LHCN-M2 (cell line): ENCODE measurements around the gene LIMS4. TPM values are rescaled to one million over a fixed set of nuclear protein-coding genes. Genes with fewer than 3 reads are reported as not detected.
"Not testable (repeated sequence)": the region's sequence is repeated elsewhere in the genome, so short reads cannot be mapped to it uniquely, and the experiment has no call there.

ENCODE experiments used
- DNase-seq: peaks from one replicate; pipeline ENCODE4 v3.0.0-alpha.2; 2012; ENCODE audit warnings: low read depth
- total RNA-seq: library from RNA; depleted of rRNA; stranded (reverse); fragments of >200 nt; gene quantifications from 2 replicates; pipeline ENCODE4 v1.2.3, GENCODE V29; 2014

The LIMS4 gene
- total RNA-seq, 1 experiment from 2014 or later, result 25.9 TPM

DNA sequence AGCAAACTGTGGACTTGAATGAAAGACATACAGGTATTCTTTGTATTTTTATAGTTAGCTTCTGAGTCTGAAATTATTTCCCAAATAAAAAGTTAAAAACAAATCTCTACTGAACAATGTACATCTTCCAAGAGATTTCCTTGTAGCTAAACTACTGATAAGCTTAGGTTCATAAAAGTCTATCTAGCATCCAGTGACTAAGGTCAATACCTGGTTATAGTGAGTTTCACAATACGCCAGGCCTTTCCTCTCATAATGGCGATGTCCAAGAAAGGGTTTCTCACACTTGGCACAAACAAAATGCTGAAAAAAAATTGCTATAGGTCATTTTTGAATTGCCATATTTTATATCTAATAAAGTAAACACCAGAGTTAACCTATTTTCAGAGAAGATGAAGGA is 21.7 kb downstream of the LIMS4 start:
- DNase-seq, result not testable (repeated sequence)

DNA sequence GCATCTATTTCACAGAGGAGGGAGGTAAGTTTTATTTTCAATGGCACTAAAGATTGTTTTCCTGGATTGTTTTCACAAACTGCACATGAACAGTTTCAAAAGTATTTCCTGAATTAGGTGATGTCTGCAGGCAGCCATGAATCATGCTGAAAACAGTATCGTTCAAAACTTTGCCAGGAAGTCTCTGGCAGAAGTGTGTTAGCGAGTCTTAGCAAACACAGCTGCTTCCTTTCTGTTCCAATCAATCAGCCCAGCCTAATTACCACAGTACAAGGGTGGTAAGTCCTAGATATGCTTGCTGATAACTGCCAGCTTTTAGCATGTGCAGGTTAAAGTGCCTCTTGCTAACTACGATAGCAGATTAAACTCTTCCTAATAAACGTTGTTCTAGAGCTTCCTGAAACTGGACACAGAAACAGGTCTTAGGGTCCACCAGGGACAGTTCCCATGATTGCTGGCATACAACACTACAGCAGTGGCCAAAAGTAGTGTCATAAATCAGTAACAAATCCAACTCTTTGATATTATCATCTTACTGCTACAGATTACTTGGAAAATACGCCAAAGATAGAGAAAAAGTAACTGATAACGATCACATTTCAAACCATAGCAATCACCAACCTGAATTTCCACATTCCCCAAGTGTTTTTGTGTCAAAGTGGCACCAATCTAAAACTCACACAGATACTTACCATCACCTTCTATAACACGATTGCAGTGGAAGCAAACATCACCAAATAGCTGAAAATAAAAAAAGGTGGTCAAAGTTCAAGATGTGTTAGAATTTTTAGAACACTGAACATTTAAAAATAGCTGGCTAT is 23.3 kb downstream of the LIMS4 start:
- DNase-seq, result not testable (repeated sequence)

DNA sequence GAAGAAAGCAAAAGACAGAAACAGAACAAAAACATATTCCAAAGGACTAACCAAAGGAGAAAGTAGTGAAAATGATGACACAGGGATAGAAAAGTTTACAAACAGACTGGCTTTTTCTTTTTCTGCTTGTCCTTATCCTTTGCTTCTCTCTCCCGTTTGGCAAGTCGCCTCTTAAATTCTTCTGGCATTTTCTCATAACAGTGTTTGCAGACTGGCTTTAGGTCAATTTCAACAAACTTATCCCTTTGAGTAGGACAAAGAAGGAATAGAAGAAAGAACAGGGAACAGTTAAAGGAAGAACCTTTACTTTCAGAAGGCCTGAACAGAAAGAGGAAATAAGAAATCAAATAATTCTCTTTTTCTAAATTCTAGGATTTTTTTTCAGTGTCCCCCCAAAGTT is 26.0 kb downstream of the LIMS4 start:
- DNase-seq, result not testable (repeated sequence)

DNA sequence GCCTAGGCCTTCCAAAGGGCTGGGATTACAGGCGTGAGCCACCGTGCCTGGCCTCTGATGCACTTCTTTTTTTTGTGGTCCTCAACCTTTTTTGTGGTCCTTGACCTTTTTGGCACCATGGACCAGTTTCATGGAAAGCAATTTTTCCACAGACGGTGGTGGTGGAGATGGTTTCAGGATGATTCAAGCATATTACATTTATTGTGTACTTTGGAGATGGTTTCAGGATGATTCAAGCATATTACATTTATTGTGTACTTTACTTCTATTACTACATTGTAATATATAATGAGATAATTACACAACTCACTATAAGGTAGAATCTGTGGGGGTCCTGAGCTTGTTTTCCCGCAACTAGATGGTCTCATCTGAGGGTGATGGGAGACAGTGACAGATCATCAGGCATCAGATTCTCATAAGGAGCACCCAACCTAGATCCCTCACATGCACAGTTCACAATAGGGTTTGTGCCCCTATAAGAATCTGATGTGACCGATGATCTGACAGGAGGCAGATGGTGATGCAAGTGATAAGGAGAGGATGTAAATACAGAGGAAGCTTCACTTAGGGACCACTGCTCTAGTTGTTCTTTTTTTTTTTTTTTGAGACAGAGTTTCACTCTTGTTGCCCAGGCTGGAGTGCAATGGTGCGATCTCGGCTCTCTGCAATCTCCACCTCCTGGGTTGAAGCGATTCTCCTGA is 29.2 kb downstream of the LIMS4 start:
- DNase-seq, result not testable (repeated sequence)

DNA sequence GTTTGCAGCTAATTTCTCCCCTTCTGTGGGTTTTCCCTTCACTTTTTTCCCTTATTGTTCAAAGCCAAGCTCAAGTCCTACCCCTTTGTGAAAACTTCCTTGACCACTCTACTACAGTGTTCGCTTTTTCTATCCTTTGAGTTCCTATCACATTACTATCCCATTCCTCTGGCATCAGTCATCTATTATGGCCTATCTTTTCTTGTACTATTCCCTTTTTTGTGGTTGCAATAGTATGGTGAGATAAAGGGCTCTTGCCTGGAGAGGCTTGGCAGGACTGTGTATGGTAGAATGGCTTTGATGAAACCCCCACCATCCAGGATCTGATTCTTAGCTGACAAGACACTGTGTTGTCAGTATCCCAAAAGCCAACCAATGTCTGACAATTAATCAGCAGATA is 30.7 kb downstream of the LIMS4 start:
- not testable (repeated sequence) for DNase-seq

DNA sequence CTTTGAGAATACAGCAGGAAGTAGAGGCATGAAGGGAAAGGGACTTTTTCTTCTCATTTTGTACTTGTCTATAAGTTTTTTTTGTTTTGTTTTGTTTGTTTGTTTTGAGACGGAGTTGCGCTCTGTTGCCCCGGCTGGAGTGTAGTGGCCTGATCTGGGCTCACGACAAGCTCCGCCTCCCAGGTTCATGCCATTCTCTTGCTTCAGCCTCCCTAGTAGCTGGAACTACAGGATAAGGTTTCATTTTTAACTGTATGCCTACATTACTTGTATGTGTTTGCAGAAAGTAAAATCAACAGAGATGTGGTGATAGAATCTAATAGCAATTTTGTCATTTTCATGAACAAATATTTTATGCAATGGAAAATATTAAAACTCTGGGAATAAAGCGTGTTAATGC is 38.1 kb downstream of the LIMS4 start:
- not testable (repeated sequence) for DNase-seq

DNA sequence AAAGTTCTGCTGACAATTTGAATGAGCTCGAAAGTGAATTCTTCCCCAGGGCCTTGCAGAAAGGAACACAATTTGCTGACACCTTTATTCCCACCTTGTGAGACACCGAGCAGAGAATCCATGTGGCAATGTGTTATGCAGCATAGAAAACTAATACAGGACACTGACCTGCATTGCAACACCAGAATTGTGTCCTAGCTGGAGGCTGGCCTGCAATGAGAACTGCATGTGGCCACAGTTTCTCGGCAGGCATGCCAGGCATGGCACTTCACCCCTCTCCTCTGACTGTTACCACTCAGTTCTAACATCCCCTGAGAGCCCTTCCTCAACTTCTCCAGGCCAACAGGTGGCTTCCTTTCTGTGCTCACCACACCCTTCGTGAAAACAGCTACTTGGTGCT is 46.9 kb downstream of the LIMS4 start:
- DNase-seq, result not testable (repeated sequence)

DNA sequence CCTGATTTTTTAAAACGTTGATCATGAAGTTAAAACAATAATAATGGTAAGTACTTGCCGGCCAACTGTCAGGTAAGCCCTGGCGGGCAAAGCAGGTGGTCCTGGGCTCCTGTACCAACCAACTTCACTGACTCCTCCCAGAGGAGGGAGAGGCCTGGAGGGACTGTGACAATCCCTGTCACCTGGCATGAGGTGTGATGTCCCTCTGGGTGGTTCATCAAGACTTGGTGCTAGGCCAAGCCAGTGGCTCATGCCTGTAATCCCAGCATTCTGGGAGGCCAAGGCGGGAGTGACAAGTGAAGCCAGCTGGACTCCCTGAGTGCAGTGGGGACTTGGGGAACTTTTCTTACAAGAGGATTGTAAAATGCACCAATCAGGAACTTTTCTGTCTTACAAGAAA is 48.2 kb downstream of the LIMS4 start:
- not testable (repeated sequence) for DNase-seq

DNA sequence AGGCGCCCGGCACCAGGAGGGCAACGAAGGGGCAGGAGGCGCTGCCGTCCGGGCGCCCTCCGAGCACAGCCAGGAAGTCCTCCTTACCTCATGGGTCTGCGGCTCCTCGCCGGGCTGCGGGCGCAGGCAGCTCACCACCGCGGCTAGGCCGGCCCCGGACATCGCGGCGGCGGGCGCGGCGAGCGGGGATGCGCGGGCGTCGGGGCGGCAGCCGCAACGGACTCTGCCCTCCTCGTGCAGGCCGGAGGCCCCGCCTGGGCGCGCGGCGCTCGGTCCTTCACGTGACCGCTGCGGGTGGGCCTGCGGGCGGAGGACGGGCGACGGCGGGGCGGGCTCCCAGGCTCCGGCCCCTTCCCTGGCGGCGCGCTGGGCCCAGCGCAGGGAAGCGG is 49.0 kb downstream of the LIMS4 start:
- DNase-seq, result not testable (repeated sequence)

DNA sequence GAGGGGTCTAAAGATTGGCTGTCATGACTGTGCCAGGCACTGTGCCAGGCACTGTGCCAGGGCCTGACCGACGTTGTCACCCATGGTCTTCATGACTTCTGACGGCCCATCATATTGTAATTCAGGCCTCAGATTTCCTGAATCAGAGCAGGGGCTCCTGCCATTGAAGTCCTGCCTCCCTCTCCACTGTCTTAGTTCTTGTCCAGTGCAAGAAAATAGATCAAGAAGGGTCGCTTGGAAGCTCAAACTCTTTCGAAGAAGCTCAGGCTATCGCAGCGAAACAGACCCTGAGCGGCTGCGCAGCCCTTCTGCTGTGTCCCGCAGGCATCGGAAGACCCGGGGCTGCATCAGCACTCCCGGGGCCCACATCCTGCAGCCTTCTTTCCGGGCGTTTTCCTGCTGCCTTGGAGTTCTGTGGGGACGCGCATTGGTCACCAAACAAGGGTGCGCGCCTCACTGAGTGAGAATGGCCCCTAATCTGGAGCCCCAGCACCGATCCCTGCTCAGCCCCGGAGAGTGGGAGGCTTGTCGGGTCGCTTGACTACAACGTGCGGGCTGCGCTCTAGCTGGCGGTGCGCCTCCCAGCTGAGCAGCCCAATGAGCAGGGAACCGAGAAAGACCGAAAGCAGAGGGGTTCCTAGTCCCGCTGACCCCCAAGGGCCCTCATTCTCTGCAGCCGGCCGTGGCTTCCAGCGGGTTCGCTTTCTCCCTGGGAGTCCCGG is 49.6 kb downstream of the LIMS4 start:
- not testable (repeated sequence) for DNase-seq

DNA sequence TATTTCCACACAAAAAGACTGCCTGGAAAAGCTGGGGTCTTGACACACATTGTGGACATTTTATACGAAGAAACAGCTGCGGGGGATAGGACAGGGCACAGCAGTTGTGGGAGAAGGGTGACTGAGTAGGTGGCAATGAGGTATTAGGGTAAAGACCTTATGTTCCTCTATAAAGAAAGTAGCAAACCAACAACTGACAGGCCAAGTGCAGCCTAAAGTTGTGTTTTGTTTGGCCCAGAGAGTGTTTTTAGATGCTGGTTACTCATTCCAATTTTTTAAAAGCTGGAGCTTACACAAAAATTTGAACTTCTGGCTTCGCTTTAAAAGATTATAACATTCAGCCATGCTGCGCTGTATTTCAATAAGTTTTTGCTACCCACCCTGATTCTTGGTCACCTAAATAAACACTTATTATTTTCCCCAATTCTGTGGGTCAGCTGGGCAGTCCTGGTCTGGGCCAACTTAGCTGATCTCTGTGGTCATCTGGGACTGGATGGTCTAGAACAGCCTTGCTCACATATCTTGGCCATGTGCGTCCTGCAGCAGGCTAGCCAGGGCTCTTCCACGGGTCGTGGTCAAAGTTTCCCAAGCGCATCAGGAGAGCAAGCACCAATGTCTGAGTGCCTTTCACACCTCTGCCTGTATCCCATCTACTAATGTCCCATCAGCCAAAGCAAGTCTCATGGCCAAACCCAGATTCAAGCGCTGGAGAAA is 51.8 kb downstream of the LIMS4 start:
- not testable (repeated sequence) for DNase-seq

DNA sequence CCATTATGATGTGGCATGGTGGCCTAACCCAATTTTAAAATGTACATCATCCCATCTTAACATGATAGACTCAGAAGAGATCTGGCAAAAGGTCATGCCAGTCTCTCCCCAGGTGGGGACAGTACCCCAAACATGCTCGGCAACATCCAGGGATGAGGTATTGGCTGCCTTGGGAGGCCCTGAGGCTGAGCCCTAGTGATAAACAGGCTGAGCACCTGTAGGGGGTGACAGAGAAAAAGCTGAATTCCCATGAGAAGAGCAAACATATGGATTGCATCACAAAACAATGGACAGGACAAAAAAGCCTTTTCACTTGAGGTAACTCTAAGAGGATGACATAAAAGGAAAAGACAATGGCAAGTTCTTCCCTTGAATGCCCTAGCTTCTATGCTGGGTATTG is 65.5 kb downstream of the LIMS4 start:
- not testable (repeated sequence) for DNase-seq

DNA sequence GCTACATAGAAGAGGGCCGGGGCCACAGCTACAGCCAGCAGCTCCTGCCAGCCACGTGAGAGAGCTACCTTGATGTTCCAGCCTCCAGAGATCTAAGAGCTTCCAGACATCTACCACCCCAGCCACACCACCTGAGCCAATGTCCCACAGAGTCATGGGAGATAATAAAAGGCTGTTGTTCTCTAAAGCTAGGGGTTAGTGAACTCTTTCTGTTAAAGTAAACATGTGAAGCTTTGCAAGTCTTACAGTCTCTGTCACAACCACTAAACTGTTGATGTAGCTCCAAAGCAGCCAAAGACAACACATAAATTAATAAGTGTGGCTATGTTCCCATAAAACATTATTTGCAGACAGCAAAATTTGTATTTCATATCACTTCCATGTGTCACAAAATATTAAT is 67.6 kb downstream of the LIMS4 start:
- not testable (repeated sequence) for DNase-seq

DNA sequence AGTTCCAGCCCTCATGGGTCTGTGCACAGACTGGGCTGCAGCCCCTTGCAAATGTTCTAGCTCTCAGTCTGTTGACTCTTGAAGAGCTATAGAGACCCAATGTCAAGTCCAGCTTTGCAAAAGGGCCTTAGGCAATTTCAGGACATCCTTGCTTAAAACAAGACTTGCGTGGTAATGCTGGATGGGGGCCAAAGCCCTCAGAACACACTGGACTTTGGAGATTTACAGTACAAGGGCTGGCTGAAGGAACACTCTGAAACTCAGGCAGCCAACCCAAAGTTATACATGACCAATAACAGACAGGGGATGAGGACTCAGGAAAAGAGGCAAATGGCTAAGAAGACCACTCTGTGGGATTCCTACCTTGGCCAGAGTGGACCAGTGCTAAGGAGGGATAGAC is 68.4 kb downstream of the LIMS4 start:
- DNase-seq, result not testable (repeated sequence)

DNA sequence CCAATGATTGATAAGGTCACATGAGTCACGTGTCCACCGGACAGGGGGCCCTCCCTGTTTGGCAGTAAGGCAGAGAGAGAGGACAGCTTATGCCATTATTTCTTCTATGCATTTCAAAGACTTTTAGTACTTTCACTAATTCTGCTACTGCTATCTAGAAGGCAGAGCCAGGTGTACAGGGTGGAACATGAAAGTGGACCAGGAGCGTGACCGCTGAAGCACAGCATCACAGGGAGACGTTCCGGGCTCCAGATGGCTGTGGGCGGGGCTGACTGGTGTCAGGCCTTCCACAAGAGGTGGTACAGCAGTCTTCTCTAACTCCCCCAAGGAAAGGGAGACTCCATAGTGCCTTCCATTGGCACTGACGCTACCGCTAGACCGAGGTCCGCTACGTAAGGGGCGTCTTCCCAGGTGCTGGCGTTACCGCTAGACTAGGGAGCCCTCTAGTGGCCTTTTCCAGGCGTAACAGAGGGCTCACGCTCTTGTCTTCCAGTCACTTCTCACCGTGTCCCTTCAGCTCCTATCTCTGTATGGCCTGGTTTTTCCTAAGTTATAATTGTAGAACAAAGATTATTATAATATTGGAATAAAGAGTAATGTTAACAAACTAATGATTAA is 71.5 kb downstream of the LIMS4 start:
- DNase-seq, result not testable (repeated sequence)

DNA sequence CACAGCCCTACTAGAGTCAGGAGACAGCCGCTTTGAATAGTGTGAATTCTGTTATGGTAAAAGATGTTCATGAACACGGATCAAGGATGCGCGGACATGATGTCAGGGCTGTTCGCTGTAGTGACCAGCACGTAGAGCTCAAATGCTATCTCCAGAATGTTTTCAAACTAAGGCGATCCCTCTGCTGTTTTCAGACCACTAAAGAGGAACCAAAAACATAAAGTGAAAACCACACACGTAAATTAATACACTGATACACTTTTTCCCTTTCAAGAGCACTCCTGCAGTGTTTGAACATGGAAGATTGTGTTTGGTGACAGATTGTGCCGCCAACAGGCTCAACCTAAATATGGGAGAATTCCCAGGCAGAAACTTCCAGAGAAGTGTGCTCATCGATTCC is 73.2 kb downstream of the LIMS4 start:
- DNase-seq, result not testable (repeated sequence)

DNA sequence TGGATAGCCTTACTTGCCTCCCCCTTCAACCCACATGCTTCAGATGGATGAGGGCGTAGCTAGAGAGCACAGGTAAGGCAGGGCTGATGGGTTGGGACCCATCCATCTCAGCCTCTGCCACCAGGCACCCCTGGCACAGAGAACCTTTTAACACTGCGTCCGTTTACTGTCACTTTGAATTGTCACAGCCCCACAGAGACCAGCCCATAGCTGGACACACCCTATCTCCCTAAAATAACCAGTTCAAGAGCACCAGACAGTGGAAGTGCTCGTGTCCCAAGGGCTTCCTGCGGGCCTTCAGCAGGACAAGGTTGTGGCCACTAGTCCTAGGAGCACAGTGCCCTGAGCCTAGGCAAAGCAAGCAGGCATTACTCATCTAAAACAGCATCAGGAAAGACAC is 76.6 kb downstream of the LIMS4 start:
- DNase-seq, result not testable (repeated sequence)
